IMR-90 (cell line): Measurements from ENCODE around the gene IL18R1. TPM values are rescaled to one million over a fixed set of nuclear protein-coding genes. Genes with fewer than 3 reads are reported as not detected.

Experiments used
- ATAC-seq: fragments of 200-7000 bp; cut with Tn5 transposase; 2 replicates; pipeline ENCODE4 v1.9.1; 2020; ENCODE audit warnings: low read depth, mild to moderate bottlenecking, moderate library complexity
- BruUV-seq: library from RNA; stranded (reverse); fragments of 400-500 nt; replicated peaks from 2 replicates; lab custom pipeline; 2021; lab: Mats Ljungman, UMichigan
- CTCF ChIA-PET: fragments of 300-600 bp; formaldehyde crosslinking; extraction: SDS; loops from one replicate; lab custom pipeline; 2021; ENCODE audit warnings: antibody characterized with exemption; lab: Yijun Ruan, JAX
- POLR2A ChIA-PET: fragments of 300-600 bp; sonication (Branson Sonifier 250); formaldehyde crosslinking; loops from one replicate; lab custom pipeline; 2022; ENCODE audit warnings: antibody characterized with exemption; ENCODE audit not compliant: unreplicated experiment; lab: Charles Lee
- DNase-seq: peaks from one replicate; pipeline ENCODE4 v3.0.0; 2013
- H2AFZ ChIP-seq: replicated peaks from 2 replicates; pipeline ENCODE3; 2013; ENCODE audit warnings: low read length, mild to moderate bottlenecking; ENCODE audit not compliant: poor library complexity
- H2AK5ac ChIP-seq: 2 replicates; pipeline ENCODE4 v1.6.1; 2013; ENCODE audit warnings: low read depth, low read length, inconsistent platforms
- H2AK9ac ChIP-seq: replicated peaks from 2 replicates; pipeline ENCODE3; 2013; ENCODE audit warnings: mild to moderate bottlenecking, low read depth, low read length, moderate library complexity; ENCODE audit not compliant: poor library complexity
- H2BK120ac ChIP-seq: 2 replicates; pipeline ENCODE4 v1.6.1; 2013; ENCODE audit warnings: low read depth, low read length, inconsistent platforms
- H2BK15ac ChIP-seq: 3 replicates; pipeline ENCODE4 v1.6.1; 2013; ENCODE audit warnings: low read depth, low read length, inconsistent platforms
- H2BK20ac ChIP-seq: 2 replicates; pipeline ENCODE4 v1.6.1; 2013; ENCODE audit warnings: low read depth, mild to moderate bottlenecking, inconsistent platforms, low read length, moderate library complexity
- H2BK5ac ChIP-seq: 2 replicates; pipeline ENCODE4 v1.6.1; 2013; ENCODE audit warnings: mild to moderate bottlenecking, low read depth, low read length, inconsistent platforms; ENCODE audit not compliant: poor library complexity, severe bottlenecking
- H3K14ac ChIP-seq: replicated peaks from 2 replicates; pipeline ENCODE4 v1.6.1; 2013; ENCODE audit warnings: low read depth, low read length, inconsistent platforms
- H3K18ac ChIP-seq: 2 replicates; pipeline ENCODE4 v1.6.1; 2013; ENCODE audit warnings: low read depth, low read length, control low read depth
- H3K23ac ChIP-seq: 2 replicates; pipeline ENCODE4 v1.6.1; 2013; ENCODE audit warnings: low read depth, low read length, inconsistent platforms
- H3K27ac ChIP-seq: 2 replicates; pipeline ENCODE4 v1.5.1; 2013; ENCODE audit warnings: mild to moderate bottlenecking, control low read depth, low read length; ENCODE audit not compliant: insufficient read depth
- H3K27me3 ChIP-seq: 2 replicates; pipeline ENCODE4 v1.6.1; 2013; ENCODE audit warnings: low read length; ENCODE audit not compliant: control insufficient read depth, insufficient read depth
- H3K36me3 ChIP-seq: 2 replicates; pipeline ENCODE4 v1.6.1; 2013; ENCODE audit warnings: low read length, mixed read lengths; ENCODE audit not compliant: control insufficient read depth, insufficient read depth
- H3K4ac ChIP-seq: 2 replicates; pipeline ENCODE4 v1.6.1; 2013; ENCODE audit warnings: low read depth, low read length, inconsistent platforms
- H3K4me1 ChIP-seq: 2 replicates; pipeline ENCODE4 v1.6.1; 2013; ENCODE audit warnings: low read length, mixed read lengths; ENCODE audit not compliant: control insufficient read depth, insufficient read depth
- H3K4me2 ChIP-seq: 2 replicates; pipeline ENCODE4 v1.6.1; 2013; ENCODE audit warnings: low read depth, mild to moderate bottlenecking, control low read depth, low read length, moderate library complexity
- H3K4me3 ChIP-seq: 2 replicates; pipeline ENCODE4 v1.5.1; 2013; ENCODE audit warnings: low read depth, mild to moderate bottlenecking, control low read depth, low read length, moderate library complexity; ENCODE audit not compliant: insufficient read depth
- H3K56ac ChIP-seq: 2 replicates; pipeline ENCODE4 v1.6.1; 2013; ENCODE audit warnings: low read length, inconsistent platforms; ENCODE audit not compliant: insufficient read depth; ENCODE audit errors: extremely low read depth
- H3K79me1 ChIP-seq, 2 experiments: 2 replicates each; pipeline ENCODE4 v1.6.1; 2013; ENCODE audit warnings: low read length in 2 of 2, inconsistent platforms in 1 of 2, low read depth in 1 of 2
- H3K9ac ChIP-seq: 2 replicates; pipeline ENCODE4 v1.6.1; 2013; ENCODE audit warnings: low read depth, low read length, control low read depth
- H3K9me1 ChIP-seq: 2 replicates; pipeline ENCODE4 v1.6.1; 2013; ENCODE audit warnings: low read length, inconsistent platforms; ENCODE audit not compliant: insufficient read depth
- H3K9me3 ChIP-seq: 2 replicates; pipeline ENCODE4 v1.6.1; 2013; ENCODE audit warnings: low read length; ENCODE audit not compliant: control insufficient read depth, insufficient read depth
- H4K20me1 ChIP-seq: 2 replicates; pipeline ENCODE4 v1.6.1; 2013; ENCODE audit warnings: low read length, inconsistent platforms; ENCODE audit not compliant: insufficient read depth
- H4K5ac ChIP-seq: 2 replicates; pipeline ENCODE4 v1.6.1; 2013; ENCODE audit warnings: mild to moderate bottlenecking, low read depth, low read length, control low read depth
- H4K8ac ChIP-seq, 2 experiments: 2 replicates each; pipeline ENCODE4 v1.6.1; 2013; ENCODE audit warnings: low read depth in 2 of 2, low read length in 2 of 2, control low read depth in 1 of 2, inconsistent platforms in 1 of 2
- H4K91ac ChIP-seq: 2 replicates; pipeline ENCODE4 v1.6.1; 2013; ENCODE audit warnings: low read depth, low read length, inconsistent platforms; ENCODE audit not compliant: insufficient read depth
- BHLHE40 ChIP-seq: fragments of 150-350 bp; IDR thresholded peaks from 2 replicates; pipeline ENCODE4 v1.6.1; 2016; ENCODE audit warnings: mild to moderate bottlenecking, low read depth, low read length
- CEBPB ChIP-seq: IDR thresholded peaks from 2 replicates; pipeline ENCODE4 v1.6.1; 2012; ENCODE audit warnings: low read depth, low read length, improper control_type of control experiment
- CHD1 ChIP-seq: IDR thresholded peaks from 2 replicates; pipeline ENCODE4 v1.6.1; 2012; ENCODE audit warnings: low read depth, low read length, improper control_type of control experiment
- CTCF ChIP-seq: conservative IDR thresholded peaks from 2 replicates; pipeline ENCODE4 v1.5.1; 2012; ENCODE audit warnings: mild to moderate bottlenecking, low read depth, low read length, improper control_type of control experiment
- ELK1 ChIP-seq: fragments of 150-350 bp; IDR thresholded peaks from 2 replicates; pipeline ENCODE4 v1.6.1; 2016; ENCODE audit warnings: low read depth, mild to moderate bottlenecking, low read length, moderate library complexity, borderline replicate concordance
- FOS ChIP-seq: fragments of 150-350 bp; IDR thresholded peaks from 2 replicates; pipeline ENCODE4 v1.6.1; 2016; ENCODE audit warnings: low read depth, low read length
- MAFK ChIP-seq: IDR thresholded peaks from 2 replicates; pipeline ENCODE4 v1.6.1; 2012; ENCODE audit warnings: low read depth, low read length, improper control_type of control experiment
- MAZ ChIP-seq: IDR thresholded peaks from 2 replicates; pipeline ENCODE4 v1.6.1; 2012; ENCODE audit warnings: low read depth, mild to moderate bottlenecking, low read length, improper control_type of control experiment, moderate library complexity, borderline replicate concordance
- MXI1 ChIP-seq: IDR thresholded peaks from 2 replicates; pipeline ENCODE4 v1.6.1; 2012; ENCODE audit warnings: low read depth, mild to moderate bottlenecking, low read length, moderate library complexity, borderline replicate concordance
- NFE2L2 ChIP-seq: fragments of 150-350 bp; IDR thresholded peaks from 2 replicates; pipeline ENCODE4 v1.6.1; 2016; ENCODE audit warnings: low read depth, mild to moderate bottlenecking, low read length
- POLR2A ChIP-seq: IDR thresholded peaks from 2 replicates; pipeline ENCODE4 v1.6.1; 2012; ENCODE audit warnings: mild to moderate bottlenecking, low read depth, low read length
- RAD21 ChIP-seq: IDR thresholded peaks from 2 replicates; pipeline ENCODE4 v1.6.1; 2012; ENCODE audit warnings: low read length, improper control_type of control experiment
- RCOR1 ChIP-seq: IDR thresholded peaks from 2 replicates; pipeline ENCODE4 v1.6.1; 2012; ENCODE audit warnings: mild to moderate bottlenecking, low read length, improper control_type of control experiment; ENCODE audit not compliant: insufficient replicate concordance
- RFX5 ChIP-seq: IDR thresholded peaks from 2 replicates; pipeline ENCODE4 v1.8.0; 2012; ENCODE audit warnings: low read depth, mild to moderate bottlenecking, low read length, moderate library complexity
- SMC3 ChIP-seq: fragments of 150-350 bp; IDR thresholded peaks from 2 replicates; pipeline ENCODE4 v1.6.1; 2016; ENCODE audit warnings: low read depth, mild to moderate bottlenecking, antibody characterized with exemption, low read length, moderate library complexity
- USF2 ChIP-seq: fragments of 150-350 bp; IDR thresholded peaks from 2 replicates; pipeline ENCODE4 v1.6.1; 2017; ENCODE audit warnings: mild to moderate bottlenecking, antibody characterized with exemption, low read length, low read depth
- WGBS, 2 experiments: methylation state at CpG; one replicate each; pipeline versions ENCODE4 v1.1.5 to v1.1.7; 2013; ENCODE audit warnings: missing lambda C conversion rate in 2 of 2; ENCODE audit not compliant: insufficient read length in 1 of 2; ENCODE audit errors: extremely low coverage in 2 of 2; 5-methylcytosine and 5-hydroxymethylcytosine counted together
- dilution Hi-C: fragments of 300-500 bp; cut with HindIII; formaldehyde crosslinking; loops from one replicate; pipeline ENCODE4 v1.14.3; 2018; ENCODE audit warnings: low sequenced_read_pairs; ENCODE audit not compliant: unreplicated experiment
- in situ Hi-C: fragments of 300-500 bp; cut with MboI; formaldehyde crosslinking; loops from 3 replicates; pipeline ENCODE4 v1.14.3; 2019; ENCODE audit warnings: low sequenced_read_pairs, inconsistent platforms, mixed read lengths
- intact Hi-C: fragments of 100-400 bp; cut with micrococcal nuclease; formaldehyde crosslinking; loops from 2 replicates; pipeline ENCODE4 v1.10.0; 2022
- polyA plus RNA-seq, 3 experiments: library from polyadenylated mRNA; depleted of rRNA; stranded (reverse); fragments of >200 nt; gene quantifications; 2 replicates each; pipeline ENCODE4 v1.2.3, GENCODE V29; 2012; ENCODE audit warnings: low replicate concordance in 1 of 3
- total RNA-seq: library from RNA; depleted of rRNA; stranded (reverse); fragments of >200 nt; gene quantifications from 2 replicates; pipeline ENCODE4 v1.2.3, GENCODE V29; 2012

The IL18R1 gene
- total and polyA plus RNA-seq, 2 of the 4 experiments (the other 2 are of a cell fraction), result 0.18 to 0.24 TPM

DNA sequence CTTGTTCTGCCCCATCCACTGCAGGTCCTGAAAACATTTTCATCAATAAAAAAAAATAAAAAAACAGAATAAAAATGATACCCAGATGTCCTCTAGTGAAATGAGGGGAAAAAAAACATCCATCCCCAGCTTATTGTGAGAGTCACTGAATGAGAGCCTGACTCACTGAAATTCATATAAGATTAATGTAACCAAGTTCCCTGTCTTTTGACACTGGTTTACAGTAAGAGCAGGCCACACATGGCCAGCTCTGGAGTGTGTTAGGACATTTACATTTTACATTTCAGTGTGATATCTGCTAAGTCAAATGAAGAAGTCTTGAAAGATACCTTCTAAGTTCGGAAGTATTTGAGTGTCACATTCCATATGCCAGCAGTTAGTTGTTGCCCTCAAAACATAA is 21.1 kb upstream of the IL18R1 start:
- Histone ChIP-seq H3K23ac (no peak overlapping the region), H4K91ac (no peak overlapping the region), H3K4me2 (no peak overlapping the region), H3K79me1 (no peaks in the 10 kb centered on the region), H3K27ac (no peak overlapping the region), H2BK5ac (no peak overlapping the region), H2BK20ac (no peak overlapping the region), H2AFZ (no peak overlapping the region), H2BK15ac (no peak overlapping the region), H3K4ac (no peak overlapping the region), H3K9me3 (no peaks in the 10 kb centered on the region), H3K9ac (no peak overlapping the region), H2BK120ac (no peak overlapping the region), H2AK9ac (no peak overlapping the region), H4K20me1 (no peaks in the 10 kb centered on the region), H3K27me3 (no peaks in the 10 kb centered on the region), H3K9me1 (no peaks in the 10 kb centered on the region; the same call in 1 of the 2 replicates), H2AK5ac (no peak overlapping the region), H4K5ac (no peak overlapping the region), H4K8ac (no peak overlapping the region), H3K4me3 (no peak overlapping the region), H3K36me3 (no peaks in the 10 kb centered on the region), H3K4me1 (peaks cover 2% of the 10 kb centered on the region; the same call in 1 of the 2 replicates), H3K18ac (no peak overlapping the region), H3K14ac (no peak overlapping the region), H3K56ac (no peak overlapping the region)
- no peak for TF ChIP-seq RAD21
- TF ChIP-seq CHD1, result no peak
- no peak for TF ChIP-seq NFE2L2
- TF ChIP-seq SMC3, result no peak
- no peak for TF ChIP-seq RFX5
- TF ChIP-seq USF2, result no peak
- no peak for TF ChIP-seq ELK1
- TF ChIP-seq CTCF, result no peak
- no peak for TF ChIP-seq BHLHE40
- no peak for TF ChIP-seq MAFK
- TF ChIP-seq FOS, result no peak
- TF ChIP-seq POLR2A, result no peak
- TF ChIP-seq MAZ, result no peak
- TF ChIP-seq CEBPB, result no peak
- TF ChIP-seq MXI1, result no peak
- no peak for TF ChIP-seq RCOR1
- no TSS peak for BruUV-seq
- POLR2A ChIA-PET, result no interaction called here
- ATAC-seq, result 0 out of 2 replicates have a peak, but pooled peaks have one; percentile 37
- dilution Hi-C loops, result no loop called here
- no CpG with 5 or more reads among the region's 1 CpG for WGBS, 2 experiments
- CTCF ChIA-PET, result no interaction called here
- in situ Hi-C loops, result no loop called here
- intact Hi-C loops, result no loop called here
- DNase-seq, result peak; percentile 51
